HG02852 (cell line): ENCODE data around the gene TGM1.
"Not testable (repeated sequence)": the region's sequence is repeated elsewhere in the genome, so short reads cannot be mapped to it uniquely, and the experiment has no call there.

Experiments
- ATAC-seq: cut with Tn5 transposase; IDR thresholded peaks from one replicate; pipeline ENCODE4 v1.9.1; 2021; ENCODE audit warnings: mild to moderate bottlenecking, moderate library complexity; ENCODE audit not compliant: unreplicated experiment

TGM1 gene

GRCh38 chr14:24207625-24208024, 55.4 kb downstream of the TGM1 start:
- ATAC-seq, result no peak

GRCh38 chr14:24207104-24207551, 55.8 kb downstream of the TGM1 start:
- ATAC-seq, result no peak

- ATAC-seq, result no peak
Observed at GRCh38 chr14:24206260-24207103, 56.5 kb downstream of the TGM1 start.

GRCh38 chr14:24204163-24205146, 58.5 kb downstream of the TGM1 start:
- no peak for ATAC-seq

- ATAC-seq, result not testable (repeated sequence)
Observed at GRCh38 chr14:24203249-24203886, 59.6 kb downstream of the TGM1 start.

- not testable (repeated sequence) for ATAC-seq
Observed at GRCh38 chr14:24202538-24202937, 60.4 kb downstream of the TGM1 start.
